HepG2 (cell line): ENCODE results near the gene DNMBP. TPM values are rescaled to one million over a fixed set of nuclear protein-coding genes. Genes with fewer than 3 reads are reported as not detected.

Experiments used
- AGO2 ChIP-seq: fragments of 200-400 bp; formaldehyde crosslinking; optimal IDR thresholded peaks from 2 replicates; pipeline ENCODE3; 2017; ENCODE audit warnings: mild to moderate bottlenecking, low read depth, low read length, moderate library complexity
- AHR ChIP-seq: IDR thresholded peaks from 2 replicates; pipeline ENCODE4 v1.6.1; 2018; ENCODE audit warnings: missing genetic modification reagents, missing compliant biosample characterization
- MTF1 ChIP-seq: sonication (generic); formaldehyde crosslinking; IDR thresholded peaks from 2 replicates; pipeline ENCODE4 v1.5.0; 2020; ENCODE audit warnings: missing genetic modification reagents
- NFE2 ChIP-seq: sonication (generic); formaldehyde crosslinking; IDR thresholded peaks from 2 replicates; pipeline ENCODE4 v1.4.0; 2020; ENCODE audit warnings: missing genetic modification reagents
- SALL1 ChIP-seq: sonication (generic); formaldehyde crosslinking; IDR thresholded peaks from 2 replicates; pipeline ENCODE4 v1.8.0; 2022; ENCODE audit warnings: mild to moderate bottlenecking, missing genetic modification reagents
- SPEN ChIP-seq: sonication (generic); formaldehyde crosslinking; IDR thresholded peaks from 2 replicates; pipeline ENCODE4 v1.5.1; 2020; ENCODE audit warnings: low read depth, mild to moderate bottlenecking, missing genetic modification reagents
- TCF7 ChIP-seq: sonication (generic); IDR thresholded peaks from 2 replicates; pipeline ENCODE4 v1.6.1; 2016; ENCODE audit warnings: antibody characterized with exemption, low read depth
- U2AF1 ChIP-seq: fragments of 200-400 bp; formaldehyde crosslinking; optimal IDR thresholded peaks from 2 replicates; pipeline ENCODE3; 2017; ENCODE audit warnings: mild to moderate bottlenecking, low read depth, low read length
- XRCC5 ChIP-seq: fragments of 200-400 bp; formaldehyde crosslinking; optimal IDR thresholded peaks from 2 replicates; pipeline ENCODE3; 2017; ENCODE audit warnings: mild to moderate bottlenecking, low read length
- ZFP36 ChIP-seq: fragments of 150-350 bp; IDR thresholded peaks from 2 replicates; pipeline ENCODE4 v1.6.1; 2018; ENCODE audit warnings: borderline replicate concordance, low read length, low read depth; ENCODE audit not compliant: partially characterized antibody
- polyA plus RNA-seq, 8 experiments: library from polyadenylated mRNA; depleted of rRNA in 3 of 8; stranded (reverse) in 7 of 8; unstranded in 1 of 8; fragments of >200 nt; fragmentation: Illumina TruSeq in 4 of 8; extraction: Trizol in 4 of 8; gene quantifications; 2 replicates each; pipeline versions ENCODE4 v1.2.1 to v1.2.3, GENCODE V29; 2011 to 2016; ENCODE audit warnings: low read depth in 4 of 8, missing spikeins in 1 of 8, mixed read lengths in 1 of 8; ENCODE audit not compliant: insufficient read depth in 1 of 8
- total RNA-seq, 5 experiments: library from RNA; depleted of rRNA; stranded (reverse); fragments of >200 nt; fragmentation: Illumina TruSeq; extraction: Trizol; gene quantifications; 2 replicates each; pipeline ENCODE4 v1.2.3, GENCODE V29; 2016; ENCODE audit warnings: low read depth in 1 of 5
- TF ChIP-seq, protein P1 (sequence below), 2 experiments: sonication (generic) in 1 of 2; formaldehyde crosslinking in 1 of 2; IDR thresholded peaks; 2 replicates each; pipeline versions ENCODE4 v1.6.1 to v1.9.0; 2014 to 2022; ENCODE audit warnings: antibody characterized with exemption in 1 of 2, borderline replicate concordance in 1 of 2, inconsistent platforms in 1 of 2, low read depth in 1 of 2, missing genetic modification reagents in 1 of 2
- TF ChIP-seq, protein P2 (sequence below): IDR thresholded peaks from 2 replicates; pipeline ENCODE4 v1.6.1; 2012; ENCODE audit warnings: inconsistent platforms
- TF ChIP-seq, protein P3 (sequence below): IDR thresholded peaks from 2 replicates; pipeline ENCODE4 v1.6.1; 2016; ENCODE audit warnings: missing compliant biosample characterization, missing genetic modification reagents, borderline replicate concordance
- TF ChIP-seq, protein P4 (sequence below): sonication (generic); formaldehyde crosslinking; IDR thresholded peaks from 2 replicates; pipeline ENCODE4 v1.5.1; 2020; ENCODE audit warnings: missing genetic modification reagents, mild to moderate bottlenecking, borderline replicate concordance
- TF ChIP-seq, protein P5 (sequence below): sonication (generic); formaldehyde crosslinking; IDR thresholded peaks from 2 replicates; pipeline ENCODE4 v1.5.0; 2020; ENCODE audit warnings: mild to moderate bottlenecking, missing genetic modification reagents, borderline replicate concordance

The DNMBP gene
- total and polyA plus RNA-seq, 2 of the 13 experiments (the other 11 are each of a cell fraction or from before 2014, with no cell fraction given), result 3.6 to 6.3 TPM

DNA sequence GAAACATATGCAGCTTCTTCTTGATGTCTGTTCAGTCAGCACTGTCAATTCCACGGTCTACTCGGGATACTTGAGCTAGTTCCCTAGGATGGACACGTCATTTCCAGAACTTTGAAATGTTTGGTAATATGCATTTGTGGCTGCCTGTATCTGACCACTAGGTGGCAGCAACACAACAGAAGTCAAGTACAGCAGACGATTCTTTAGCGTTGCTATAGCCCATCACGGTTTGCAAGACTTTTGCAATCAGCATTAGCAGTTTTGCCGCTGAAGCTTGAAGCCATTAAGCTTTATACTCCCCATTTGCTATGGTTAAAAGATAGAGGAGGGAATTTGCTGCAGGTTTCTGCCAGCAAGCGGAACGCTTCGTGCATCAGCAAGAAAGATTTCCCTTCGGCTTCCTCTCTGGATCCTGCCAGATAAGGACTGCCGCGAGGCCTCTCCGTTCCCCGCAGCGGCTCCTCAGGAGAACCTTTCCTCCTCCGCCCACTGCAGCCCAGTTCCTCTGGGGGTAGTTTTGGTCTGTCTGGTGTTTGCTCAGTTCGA, 163.8 kb downstream of the DNMBP start (continued):
- no peak for TF ChIP-seq AGO2
- TF ChIP-seq, protein P1, sequence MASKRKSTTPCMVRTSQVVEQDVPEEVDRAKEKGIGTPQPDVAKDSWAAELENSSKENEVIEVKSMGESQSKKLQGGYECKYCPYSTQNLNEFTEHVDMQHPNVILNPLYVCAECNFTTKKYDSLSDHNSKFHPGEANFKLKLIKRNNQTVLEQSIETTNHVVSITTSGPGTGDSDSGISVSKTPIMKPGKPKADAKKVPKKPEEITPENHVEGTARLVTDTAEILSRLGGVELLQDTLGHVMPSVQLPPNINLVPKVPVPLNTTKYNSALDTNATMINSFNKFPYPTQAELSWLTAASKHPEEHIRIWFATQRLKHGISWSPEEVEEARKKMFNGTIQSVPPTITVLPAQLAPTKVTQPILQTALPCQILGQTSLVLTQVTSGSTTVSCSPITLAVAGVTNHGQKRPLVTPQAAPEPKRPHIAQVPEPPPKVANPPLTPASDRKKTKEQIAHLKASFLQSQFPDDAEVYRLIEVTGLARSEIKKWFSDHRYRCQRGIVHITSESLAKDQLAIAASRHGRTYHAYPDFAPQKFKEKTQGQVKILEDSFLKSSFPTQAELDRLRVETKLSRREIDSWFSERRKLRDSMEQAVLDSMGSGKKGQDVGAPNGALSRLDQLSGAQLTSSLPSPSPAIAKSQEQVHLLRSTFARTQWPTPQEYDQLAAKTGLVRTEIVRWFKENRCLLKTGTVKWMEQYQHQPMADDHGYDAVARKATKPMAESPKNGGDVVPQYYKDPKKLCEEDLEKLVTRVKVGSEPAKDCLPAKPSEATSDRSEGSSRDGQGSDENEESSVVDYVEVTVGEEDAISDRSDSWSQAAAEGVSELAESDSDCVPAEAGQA (IDR thresholded peaks at IDR 0.05; ENCODE audit: low read depth), result no peak
- TF ChIP-seq, protein P1 (CRISPR knock-in tag; IDR thresholded peaks at IDR 0.05; ENCODE audit: borderline replicate concordance), result no peak
- no peak for TF ChIP-seq MTF1 (CRISPR knock-in tag)
- TF ChIP-seq NFE2, result no peak
- TF ChIP-seq, protein P2, sequence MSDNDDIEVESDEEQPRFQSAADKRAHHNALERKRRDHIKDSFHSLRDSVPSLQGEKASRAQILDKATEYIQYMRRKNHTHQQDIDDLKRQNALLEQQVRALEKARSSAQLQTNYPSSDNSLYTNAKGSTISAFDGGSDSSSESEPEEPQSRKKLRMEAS, result 0 out of 2 replicates have a peak, but pooled peaks have one; percentile 22
- peak; percentile 43 for TF ChIP-seq XRCC5
- TF ChIP-seq AHR, result no peak
- TF ChIP-seq SPEN (CRISPR knock-in tag), result no peak
- no peak for TF ChIP-seq ZFP36
- TF ChIP-seq, protein P3, sequence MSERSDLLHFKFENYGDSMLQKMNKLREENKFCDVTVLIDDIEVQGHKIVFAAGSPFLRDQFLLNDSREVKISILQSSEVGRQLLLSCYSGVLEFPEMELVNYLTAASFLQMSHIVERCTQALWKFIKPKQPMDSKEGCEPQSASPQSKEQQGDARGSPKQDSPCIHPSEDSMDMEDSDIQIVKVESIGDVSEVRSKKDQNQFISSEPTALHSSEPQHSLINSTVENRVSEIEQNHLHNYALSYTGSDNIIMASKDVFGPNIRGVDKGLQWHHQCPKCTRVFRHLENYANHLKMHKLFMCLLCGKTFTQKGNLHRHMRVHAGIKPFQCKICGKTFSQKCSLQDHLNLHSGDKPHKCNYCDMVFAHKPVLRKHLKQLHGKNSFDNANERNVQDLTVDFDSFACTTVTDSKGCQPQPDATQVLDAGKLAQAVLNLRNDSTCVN (CRISPR knock-in tag), result no peak
- peak; percentile 68 for TF ChIP-seq U2AF1
- no peak for TF ChIP-seq SALL1 (CRISPR knock-in tag)
- no peak for TF ChIP-seq TCF7
- TF ChIP-seq, protein P4, sequence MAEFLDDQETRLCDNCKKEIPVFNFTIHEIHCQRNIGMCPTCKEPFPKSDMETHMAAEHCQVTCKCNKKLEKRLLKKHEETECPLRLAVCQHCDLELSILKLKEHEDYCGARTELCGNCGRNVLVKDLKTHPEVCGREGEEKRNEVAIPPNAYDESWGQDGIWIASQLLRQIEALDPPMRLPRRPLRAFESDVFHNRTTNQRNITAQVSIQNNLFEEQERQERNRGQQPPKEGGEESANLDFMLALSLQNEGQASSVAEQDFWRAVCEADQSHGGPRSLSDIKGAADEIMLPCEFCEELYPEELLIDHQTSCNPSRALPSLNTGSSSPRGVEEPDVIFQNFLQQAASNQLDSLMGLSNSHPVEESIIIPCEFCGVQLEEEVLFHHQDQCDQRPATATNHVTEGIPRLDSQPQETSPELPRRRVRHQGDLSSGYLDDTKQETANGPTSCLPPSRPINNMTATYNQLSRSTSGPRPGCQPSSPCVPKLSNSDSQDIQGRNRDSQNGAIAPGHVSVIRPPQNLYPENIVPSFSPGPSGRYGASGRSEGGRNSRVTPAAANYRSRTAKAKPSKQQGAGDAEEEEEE (CRISPR knock-in tag), result no peak
- TF ChIP-seq, protein P5, sequence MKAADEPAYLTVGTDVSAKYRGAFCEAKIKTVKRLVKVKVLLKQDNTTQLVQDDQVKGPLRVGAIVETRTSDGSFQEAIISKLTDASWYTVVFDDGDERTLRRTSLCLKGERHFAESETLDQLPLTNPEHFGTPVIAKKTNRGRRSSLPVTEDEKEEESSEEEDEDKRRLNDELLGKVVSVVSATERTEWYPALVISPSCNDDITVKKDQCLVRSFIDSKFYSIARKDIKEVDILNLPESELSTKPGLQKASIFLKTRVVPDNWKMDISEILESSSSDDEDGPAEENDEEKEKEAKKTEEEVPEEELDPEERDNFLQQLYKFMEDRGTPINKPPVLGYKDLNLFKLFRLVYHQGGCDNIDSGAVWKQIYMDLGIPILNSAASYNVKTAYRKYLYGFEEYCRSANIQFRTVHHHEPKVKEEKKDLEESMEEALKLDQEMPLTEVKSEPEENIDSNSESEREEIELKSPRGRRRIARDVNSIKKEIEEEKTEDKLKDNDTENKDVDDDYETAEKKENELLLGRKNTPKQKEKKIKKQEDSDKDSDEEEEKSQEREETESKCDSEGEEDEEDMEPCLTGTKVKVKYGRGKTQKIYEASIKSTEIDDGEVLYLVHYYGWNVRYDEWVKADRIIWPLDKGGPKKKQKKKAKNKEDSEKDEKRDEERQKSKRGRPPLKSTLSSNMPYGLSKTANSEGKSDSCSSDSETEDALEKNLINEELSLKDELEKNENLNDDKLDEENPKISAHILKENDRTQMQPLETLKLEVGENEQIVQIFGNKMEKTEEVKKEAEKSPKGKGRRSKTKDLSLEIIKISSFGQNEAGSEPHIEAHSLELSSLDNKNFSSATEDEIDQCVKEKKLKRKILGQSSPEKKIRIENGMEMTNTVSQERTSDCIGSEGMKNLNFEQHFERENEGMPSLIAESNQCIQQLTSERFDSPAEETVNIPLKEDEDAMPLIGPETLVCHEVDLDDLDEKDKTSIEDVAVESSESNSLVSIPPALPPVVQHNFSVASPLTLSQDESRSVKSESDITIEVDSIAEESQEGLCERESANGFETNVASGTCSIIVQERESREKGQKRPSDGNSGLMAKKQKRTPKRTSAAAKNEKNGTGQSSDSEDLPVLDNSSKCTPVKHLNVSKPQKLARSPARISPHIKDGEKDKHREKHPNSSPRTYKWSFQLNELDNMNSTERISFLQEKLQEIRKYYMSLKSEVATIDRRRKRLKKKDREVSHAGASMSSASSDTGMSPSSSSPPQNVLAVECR (CRISPR knock-in tag), result peak; percentile 26; the same call in 1 of the 2 replicates
